Activated T-helper 17 cell treated with anti-CD3 and anti-CD28 coated beads, Interleukin-2, amount 50 U/mL, for 72 hours (primary cell): ENCODE data around the gene OFD1. TPM values are rescaled to one million over a fixed set of nuclear protein-coding genes. Genes with fewer than 3 reads are reported as not detected.
A peak's percentile ranks its signal among the peaks of the same experiment; 100 is the strongest.

Source experiments
- ATAC-seq: fragments of 150-1000 bp; cut with Tn5 transposase; replicated peaks from 2 replicates; pipeline ENCODE4 v1.10.0; 2021; ENCODE audit warnings: mild to moderate bottlenecking, moderate library complexity
- H3K27ac Mint-ChIP-seq: one replicate; pipeline ENCODE4 v1.8.0; 2022; ENCODE audit warnings: mixed read lengths
- H3K27me3 Mint-ChIP-seq: one replicate; pipeline ENCODE4 v1.8.0; 2022; ENCODE audit warnings: mixed read lengths
- H3K36me3 Mint-ChIP-seq: one replicate; pipeline ENCODE4 v1.8.0; 2022; ENCODE audit warnings: low read depth, mild to moderate bottlenecking, mixed read lengths
- H3K4me1 Mint-ChIP-seq: one replicate; pipeline ENCODE4 v1.8.0; 2022; ENCODE audit warnings: mixed read lengths
- H3K4me3 Mint-ChIP-seq: one replicate; pipeline ENCODE4 v1.8.0; 2022; ENCODE audit warnings: mild to moderate bottlenecking, mixed read lengths
- H3K9me3 Mint-ChIP-seq: one replicate; pipeline ENCODE4 v1.8.0; 2022; ENCODE audit warnings: mixed read lengths
- total RNA-seq, 2 donors: library from RNA; stranded (reverse); gene quantifications; one replicate each; pipeline ENCODE4 v1.2.3, GENCODE V29; 2022

The OFD1 gene
- 10 to 100 TPM; 27.8 to 61.7 TPM for total RNA-seq

DNA sequence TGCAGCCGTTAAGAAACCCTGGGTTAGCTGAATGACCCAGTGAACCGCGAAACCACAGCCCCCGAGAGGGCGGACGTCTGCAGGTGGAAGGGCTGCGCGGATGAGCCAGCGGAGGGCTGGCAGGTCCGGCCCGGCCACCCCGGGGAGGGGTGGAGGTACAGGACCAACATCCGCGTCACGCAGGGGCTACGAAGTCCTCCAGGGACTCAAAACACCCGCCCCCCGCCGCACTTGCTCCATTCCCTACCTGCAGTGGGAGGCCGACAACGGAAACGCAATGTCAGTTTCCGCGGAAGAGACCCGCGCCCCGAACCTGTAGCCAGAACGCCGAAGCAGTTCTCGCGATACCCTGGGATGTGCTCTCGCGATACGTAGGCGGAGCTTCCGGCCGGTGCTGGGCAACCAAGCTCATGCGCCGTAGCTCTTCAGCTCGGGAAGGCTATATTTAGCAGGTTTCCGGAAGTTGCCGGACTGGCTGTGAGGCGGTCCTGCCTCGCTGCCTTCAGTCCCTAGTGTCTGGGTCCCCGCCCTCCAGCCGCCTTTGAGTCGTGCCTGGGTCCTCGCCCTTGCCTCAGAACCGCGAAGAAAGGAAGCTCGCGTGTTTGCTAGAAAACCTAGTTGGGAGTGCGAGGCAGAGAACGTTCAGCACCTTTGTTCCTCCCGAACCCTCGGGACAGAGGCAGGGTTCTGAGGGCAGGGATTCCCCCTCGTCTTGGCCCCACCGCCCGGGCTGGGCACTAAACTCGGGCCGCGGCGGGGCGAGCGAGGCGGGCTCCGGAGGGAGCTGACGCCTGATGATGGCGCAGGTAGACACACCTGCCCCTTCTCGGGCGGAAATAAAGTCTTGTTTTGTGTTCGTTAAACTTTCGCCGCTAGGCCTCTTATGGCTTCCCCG lies at the start of gene OFD1, which contains the start of gene TRAPPC2:
Gene OFD1 (plus strand): TSS at position 471 of the 895 bp plus-strand sequence. CDS start 324 bp downstream, at position 795.
Gene TRAPPC2 (minus strand): TSS at position 343 of the 895 bp plus-strand sequence. CDS start 14,657 bp downstream, outside the sequence.
- peaks cover 84% of the 10 kb centered on the region for H3K36me3 Mint-ChIP-seq
- peak; percentile 97 for ATAC-seq
- no peaks in the 10 kb centered on the region for H3K9me3 Mint-ChIP-seq
- H3K4me1 Mint-ChIP-seq = peaks cover 22% of the 10 kb centered on the region
- peak within 1 kb of the TSS; percentile 99 for H3K4me3 Mint-ChIP-seq
- no peaks in the 10 kb centered on the region for H3K27me3 Mint-ChIP-seq
- H3K27ac Mint-ChIP-seq = peak within 1 kb of the TSS; percentile 96

DNA sequence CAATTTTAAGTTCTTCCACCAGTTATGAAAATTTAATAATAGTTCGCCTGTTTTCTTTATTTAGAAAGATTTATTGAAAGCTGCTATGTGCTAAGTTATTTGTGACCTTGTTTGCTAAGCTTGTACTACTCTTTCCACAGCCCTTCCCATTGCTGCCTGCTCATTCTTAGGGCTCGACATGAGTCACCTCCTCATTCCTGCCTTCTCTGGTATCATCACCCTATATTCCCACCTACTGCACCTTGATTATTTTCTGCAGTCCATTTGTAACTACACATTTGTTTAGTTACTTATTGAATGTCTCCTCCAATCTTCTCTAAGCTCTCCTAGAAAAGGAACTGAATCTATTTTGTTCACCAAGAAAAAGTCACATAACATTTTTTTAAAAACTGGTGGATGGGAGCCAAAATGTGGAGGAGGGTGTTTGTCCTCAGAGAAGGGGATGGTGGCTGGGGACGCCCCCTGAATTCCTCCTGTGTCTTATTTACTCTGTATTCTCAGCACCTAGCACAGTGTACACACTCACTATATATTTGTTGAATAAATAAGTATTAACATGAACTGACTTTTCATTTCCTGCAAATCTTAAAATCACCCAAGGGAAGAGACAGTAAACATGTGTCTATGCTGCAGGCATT lies 49.3 kb upstream of the OFD1 start:
- Mint-ChIP-seq H3K27ac (peak overlapping the region; percentile 31), H3K27me3 (no peaks in the 10 kb centered on the region), H3K36me3 (peaks cover 13% of the 10 kb centered on the region), H3K9me3 (no peaks in the 10 kb centered on the region), H3K4me3 (peak overlapping the region; percentile 3), H3K4me1 (peaks cover 14% of the 10 kb centered on the region)
- ATAC-seq = no peak

DNA sequence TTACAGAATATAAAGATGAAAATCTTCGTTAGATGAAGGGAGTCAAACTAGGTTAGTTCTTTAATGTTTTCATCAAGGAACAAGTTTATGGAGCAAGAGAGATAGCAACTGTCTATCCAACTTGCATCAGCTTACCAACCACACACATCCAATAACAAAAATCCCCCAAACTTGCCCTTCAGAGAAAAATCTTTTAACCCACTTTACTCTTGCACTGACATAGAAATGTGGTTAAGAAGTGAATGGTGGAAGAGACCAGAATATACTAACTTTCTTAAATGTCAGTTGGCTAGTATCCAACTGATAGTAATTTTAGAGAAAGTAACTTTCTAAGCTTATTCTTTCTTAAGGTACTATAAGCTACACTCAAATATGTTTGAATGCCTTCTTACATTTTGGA lies 47.3 kb upstream of the OFD1 start:
- Mint-ChIP-seq H3K36me3 (peaks cover 32% of the 10 kb centered on the region), H3K27ac (peak overlapping the region; percentile 86), H3K4me3 (peak overlapping the region; percentile 95), H3K9me3 (no peaks in the 10 kb centered on the region), H3K27me3 (no peaks in the 10 kb centered on the region), H3K4me1 (peaks cover 20% of the 10 kb centered on the region)
- no peak for ATAC-seq

DNA sequence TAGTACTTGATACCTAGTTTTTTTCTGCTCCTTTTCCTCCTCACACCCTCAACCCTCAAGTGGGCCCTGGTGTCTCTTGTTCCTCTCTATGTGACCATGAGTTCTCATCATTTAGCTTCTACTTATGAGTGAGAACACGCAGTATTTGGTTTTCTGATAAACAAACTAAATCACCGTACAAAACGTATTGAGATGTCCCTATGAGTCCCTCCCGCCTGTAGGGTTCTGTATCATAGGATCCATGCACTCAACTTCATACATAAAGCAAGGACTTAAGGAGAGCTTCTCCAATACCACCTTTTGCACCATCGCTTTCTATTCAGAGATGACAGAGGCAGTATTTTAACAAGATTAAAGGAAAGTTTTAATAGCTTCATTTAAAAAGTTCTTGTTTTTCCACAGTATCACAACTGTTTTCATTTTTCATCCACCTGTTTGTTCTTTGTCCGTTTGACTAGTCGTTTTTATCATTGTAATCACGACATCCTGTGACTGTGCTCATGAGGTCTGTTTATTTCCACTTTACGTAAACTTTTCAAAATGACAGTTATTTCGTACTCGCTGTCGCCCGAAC lies 46.1 kb upstream of the OFD1 start:
- Mint-ChIP-seq H3K4me1 (peaks cover 30% of the 10 kb centered on the region), H3K9me3 (no peaks in the 10 kb centered on the region), H3K4me3 (peak overlapping the region; percentile 95), H3K27me3 (no peaks in the 10 kb centered on the region), H3K36me3 (peaks cover 44% of the 10 kb centered on the region), H3K27ac (peak overlapping the region; percentile 96)
- peak; percentile 58 for ATAC-seq

- Mint-ChIP-seq H3K4me3 (peak within 1 kb of the TSS; percentile 95), H3K27me3 (no peaks in the 10 kb centered on the region), H3K27ac (peak within 1 kb of the TSS; percentile 96), H3K4me1 (peaks cover 34% of the 10 kb centered on the region), H3K36me3 (peaks cover 49% of the 10 kb centered on the region), H3K9me3 (no peaks in the 10 kb centered on the region)
- peak; percentile 90 for ATAC-seq
These were observed 45.4 kb upstream of the OFD1 start, which contains the start of gene RAB9A for GRCh38 chrX:13688958-13689740. Gene RAB9A, plus strand, starts transcription at chrX:13689128. Its CDS starts 19,619 bp downstream, at chrX:13708747.

- Mint-ChIP-seq H3K9me3 (no peaks in the 10 kb centered on the region), H3K36me3 (peaks cover 49% of the 10 kb centered on the region), H3K4me3 (peak overlapping the region; percentile 95), H3K27me3 (no peaks in the 10 kb centered on the region), H3K4me1 (peaks cover 33% of the 10 kb centered on the region), H3K27ac (peak overlapping the region; percentile 96)
- no peak for ATAC-seq
These were observed 44.8 kb upstream of the OFD1 start for GRCh38 chrX:13689741-13690211.

DNA sequence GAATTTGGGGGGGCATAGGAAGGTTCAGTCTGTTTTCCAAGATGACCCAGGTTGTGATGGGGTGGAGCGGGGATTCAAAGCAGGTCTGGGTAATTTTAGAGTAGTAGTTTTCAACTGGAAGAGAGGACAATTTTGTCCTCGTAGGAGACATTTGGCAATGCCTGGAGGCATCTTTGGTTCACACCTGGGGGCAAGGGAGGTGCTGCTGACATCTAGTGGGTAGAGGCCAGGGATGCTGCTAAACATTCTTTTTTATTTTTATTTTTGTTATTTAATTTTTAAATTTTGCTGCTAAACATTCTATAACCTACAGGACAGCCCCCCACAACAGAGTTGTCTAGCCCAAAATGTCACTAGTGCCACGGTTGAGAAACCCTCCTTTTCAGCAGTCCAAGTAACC lies 43.7 kb upstream of the OFD1 start:
- Mint-ChIP-seq H3K4me3 (peak overlapping the region; percentile 95), H3K27ac (peak overlapping the region; percentile 96), H3K36me3 (peaks cover 56% of the 10 kb centered on the region), H3K27me3 (no peaks in the 10 kb centered on the region), H3K9me3 (no peaks in the 10 kb centered on the region), H3K4me1 (peaks cover 34% of the 10 kb centered on the region)
- ATAC-seq = no peak

GRCh38 chrX:13691841-13692371 lies 42.6 kb upstream of the OFD1 start:
- peaks cover 63% of the 10 kb centered on the region for H3K36me3 Mint-ChIP-seq
- H3K9me3 Mint-ChIP-seq = no peaks in the 10 kb centered on the region
- H3K27ac Mint-ChIP-seq = peak overlapping the region; percentile 74
- H3K27me3 Mint-ChIP-seq = no peaks in the 10 kb centered on the region
- ATAC-seq = no peak
- peak overlapping the region; percentile 95 for H3K4me3 Mint-ChIP-seq
- H3K4me1 Mint-ChIP-seq = peaks cover 33% of the 10 kb centered on the region

GRCh38 chrX:13692771-13693231 lies 41.7 kb upstream of the OFD1 start:
- Mint-ChIP-seq H3K4me1 (peaks cover 35% of the 10 kb centered on the region), H3K27ac (peak overlapping the region; percentile 74), H3K4me3 (peak overlapping the region; percentile 95), H3K36me3 (peaks cover 71% of the 10 kb centered on the region), H3K27me3 (no peaks in the 10 kb centered on the region), H3K9me3 (no peaks in the 10 kb centered on the region)
- no peak for ATAC-seq

DNA sequence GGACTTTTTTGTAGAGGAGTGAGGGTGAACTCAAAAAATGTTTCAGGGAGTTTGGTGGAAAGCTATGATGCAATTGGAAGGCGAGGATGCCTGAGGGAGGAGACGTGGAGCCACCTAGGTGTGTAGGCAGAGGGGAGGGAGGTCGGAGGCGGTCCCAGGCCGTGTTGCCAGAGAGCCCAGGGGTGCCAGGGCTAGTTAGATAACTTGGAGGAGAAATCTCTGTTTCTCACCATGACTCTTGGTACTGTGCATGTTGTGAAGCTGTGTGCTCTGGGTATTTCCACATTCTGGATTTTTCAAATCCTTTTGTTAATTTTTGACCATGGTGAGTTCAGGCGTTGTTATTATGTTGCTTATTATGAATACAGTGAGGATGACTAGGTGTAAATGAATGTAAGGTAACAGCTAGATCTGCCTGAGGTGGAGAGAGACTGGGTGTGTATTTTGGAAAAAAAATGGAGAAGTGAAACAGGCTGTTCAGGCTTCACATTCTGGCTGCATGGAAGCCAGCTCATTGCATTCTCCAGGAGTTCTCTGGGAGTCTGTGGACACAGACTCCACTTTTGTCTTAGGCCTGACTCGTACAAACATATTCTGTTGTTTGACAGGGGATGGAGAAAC lies 41.1 kb upstream of the OFD1 start:
- Mint-ChIP-seq H3K9me3 (no peaks in the 10 kb centered on the region), H3K27ac (peak overlapping the region; percentile 74), H3K4me3 (peak overlapping the region; percentile 95), H3K36me3 (peaks cover 69% of the 10 kb centered on the region), H3K27me3 (no peaks in the 10 kb centered on the region), H3K4me1 (peaks cover 35% of the 10 kb centered on the region)
- ATAC-seq = no peak

DNA sequence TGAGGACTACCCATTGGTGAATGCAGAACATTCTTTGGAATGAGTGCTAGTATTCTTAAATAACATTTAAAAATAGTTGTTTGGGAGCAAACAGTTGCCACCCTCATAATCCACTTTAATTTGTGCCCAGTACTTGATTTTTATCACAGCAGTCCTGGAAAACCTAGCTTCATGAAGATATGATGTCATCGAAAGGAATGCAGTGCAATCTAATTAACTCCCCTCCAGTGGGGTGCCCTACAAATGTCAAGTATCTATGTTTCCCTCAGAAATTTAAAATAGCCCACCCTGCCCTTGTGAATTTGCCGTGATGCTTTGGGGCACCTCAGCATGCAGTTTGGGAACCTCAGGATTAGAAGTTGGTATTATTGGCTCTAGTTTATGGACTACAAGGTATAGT lies 40.2 kb upstream of the OFD1 start:
- Mint-ChIP-seq H3K4me1 (peaks cover 39% of the 10 kb centered on the region), H3K36me3 (peaks cover 70% of the 10 kb centered on the region), H3K4me3 (no peak overlapping the region), H3K27me3 (no peaks in the 10 kb centered on the region), H3K9me3 (no peaks in the 10 kb centered on the region), H3K27ac (no peak overlapping the region)
- ATAC-seq = no peak

DNA sequence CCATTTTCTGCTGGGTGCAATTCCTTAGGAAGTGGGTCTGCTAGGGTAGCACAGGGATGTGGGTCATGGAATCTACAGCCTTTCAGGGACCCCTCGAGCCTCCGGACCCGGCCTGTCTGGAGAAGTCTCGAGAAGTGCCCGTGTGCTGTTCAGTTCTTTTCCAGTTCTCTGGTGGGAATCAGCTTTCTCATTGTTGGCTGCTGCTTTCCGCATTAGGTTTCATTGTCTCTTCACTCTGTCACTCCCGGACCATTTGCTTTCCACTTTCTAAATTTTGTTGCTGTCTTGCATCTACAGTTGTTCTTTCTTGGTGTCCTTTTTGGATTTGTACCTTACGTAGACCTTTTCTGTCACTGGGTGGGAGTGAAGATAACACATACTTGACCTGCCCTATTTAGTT lies 39.6 kb upstream of the OFD1 start:
- Mint-ChIP-seq H3K4me1 (peaks cover 41% of the 10 kb centered on the region), H3K27me3 (no peaks in the 10 kb centered on the region), H3K27ac (no peak overlapping the region), H3K4me3 (peak overlapping the region; percentile 7), H3K9me3 (no peaks in the 10 kb centered on the region), H3K36me3 (peaks cover 67% of the 10 kb centered on the region)
- ATAC-seq = no peak

DNA sequence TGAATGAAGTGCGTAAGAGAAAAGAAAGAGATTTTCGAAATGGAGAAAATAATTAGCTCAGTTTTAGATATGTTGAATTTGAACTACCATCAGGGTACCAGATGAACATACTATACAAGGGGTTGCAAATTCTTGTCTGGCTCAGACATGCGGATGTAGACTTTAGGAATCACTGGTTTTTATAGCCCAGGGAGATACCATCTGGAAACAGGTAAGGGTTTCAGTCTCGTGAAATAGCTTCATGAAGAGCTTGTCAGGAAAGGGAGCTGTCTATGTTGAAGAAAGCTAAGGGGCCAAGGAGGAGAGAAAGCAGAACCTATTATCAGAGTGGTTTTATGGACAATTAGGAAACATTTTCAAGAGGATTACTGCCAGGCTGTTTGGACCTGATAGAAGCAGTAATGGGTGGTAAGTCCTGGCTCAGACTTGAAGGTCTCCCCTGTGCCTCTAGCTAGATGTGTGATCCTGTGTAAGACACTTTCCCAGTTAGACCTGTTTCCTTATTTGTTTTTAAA lies 38.9 kb upstream of the OFD1 start:
- Mint-ChIP-seq H3K4me1 (peaks cover 36% of the 10 kb centered on the region), H3K36me3 (peaks cover 67% of the 10 kb centered on the region), H3K4me3 (peak overlapping the region; percentile 7), H3K27ac (no peak overlapping the region), H3K9me3 (no peaks in the 10 kb centered on the region), H3K27me3 (no peaks in the 10 kb centered on the region)
- ATAC-seq = no peak
